Muscle layer of colon (tissue), 2 donors: ENCODE data around the gene NKAIN2.

Experiments used
- H3K27ac ChIP-seq: one replicate; pipeline ENCODE4 v1.7.0; 2013; ENCODE audit warnings: low read depth, mild to moderate bottlenecking, low read length, moderate library complexity
- H3K27me3 ChIP-seq, 2 donors: one replicate each; pipeline ENCODE4 v1.7.0; 2013; ENCODE audit warnings: low read length in 2 of 2, mild to moderate bottlenecking in 2 of 2; ENCODE audit not compliant: insufficient read depth in 2 of 2, control insufficient read depth in 1 of 2
- H3K36me3 ChIP-seq: one replicate; pipeline ENCODE4 v1.7.0; 2013; ENCODE audit warnings: mild to moderate bottlenecking, low read length; ENCODE audit not compliant: insufficient read depth
- H3K4me1 ChIP-seq: one replicate; pipeline ENCODE4 v1.7.0; 2013; ENCODE audit warnings: mild to moderate bottlenecking, low read length; ENCODE audit not compliant: insufficient read depth
- H3K4me3 ChIP-seq, 2 donors: one replicate each; pipeline ENCODE4 v1.7.0; 2013; ENCODE audit warnings: low read length in 2 of 2, low read depth in 1 of 2, mild to moderate bottlenecking in 1 of 2, moderate library complexity in 1 of 2
- H3K9ac ChIP-seq: one replicate; pipeline ENCODE4 v1.7.0; 2013; ENCODE audit warnings: low read length
- H3K9me3 ChIP-seq: one replicate; pipeline ENCODE4 v1.7.0; 2013; ENCODE audit warnings: mild to moderate bottlenecking, low read length
- donor health status: abdominal sarcoma.
- donor health status: Adenocarcinoma of cecum.

NKAIN2 gene

GRCh38 chr6:123803504-123804013 is at the start of gene NKAIN2:
TSS of gene NKAIN2 (plus strand) at chr6:123803865.
- no peaks in the 10 kb centered on the region for H3K9me3 ChIP-seq
- H3K4me3 ChIP-seq: peak within 1 kb of the TSS; percentile 54 to 64
- H3K4me1 ChIP-seq: peaks cover 8% of the 10 kb centered on the region
- H3K9ac ChIP-seq: no peak within 1 kb of the TSS
- no peak within 1 kb of the TSS for H3K27ac ChIP-seq
- no peaks in the 10 kb centered on the region for H3K36me3 ChIP-seq
- peaks cover 0 to 11% of the 10 kb centered on the region in 2 donors for H3K27me3 ChIP-seq

GRCh38 chr6:123759472-123759871 is 44.2 kb upstream of the NKAIN2 start:
- Histone ChIP-seq H3K9me3 (no peaks in the 10 kb centered on the region), H3K4me1 (no peaks in the 10 kb centered on the region), H3K4me3 (no peak overlapping the region), H3K27ac (no peak overlapping the region), H3K27me3 (no peaks in the 10 kb centered on the region), H3K9ac (no peak overlapping the region), H3K36me3 (no peaks in the 10 kb centered on the region)

- Histone ChIP-seq H3K4me3 (no peak overlapping the region), H3K27me3 (no peaks in the 10 kb centered on the region), H3K9me3 (no peaks in the 10 kb centered on the region), H3K27ac (no peak overlapping the region), H3K36me3 (no peaks in the 10 kb centered on the region), H3K4me1 (no peaks in the 10 kb centered on the region), H3K9ac (no peak overlapping the region)
Observed at GRCh38 chr6:123763904-123764303, 39.8 kb upstream of the NKAIN2 start.

GRCh38 chr6:123764722-123765121 is 38.9 kb upstream of the NKAIN2 start:
- H3K36me3 ChIP-seq: no peaks in the 10 kb centered on the region
- H3K27me3 ChIP-seq: no peaks in the 10 kb centered on the region
- no peak overlapping the region for H3K27ac ChIP-seq
- no peak overlapping the region for H3K4me3 ChIP-seq
- no peak overlapping the region for H3K9ac ChIP-seq
- no peaks in the 10 kb centered on the region for H3K4me1 ChIP-seq
- H3K9me3 ChIP-seq: no peaks in the 10 kb centered on the region

- Histone ChIP-seq H3K4me1 (no peaks in the 10 kb centered on the region), H3K4me3 (no peak overlapping the region), H3K27ac (no peak overlapping the region), H3K27me3 (no peaks in the 10 kb centered on the region), H3K9me3 (no peaks in the 10 kb centered on the region), H3K9ac (no peak overlapping the region), H3K36me3 (no peaks in the 10 kb centered on the region)
Observed at GRCh38 chr6:123768921-123769320, 34.7 kb upstream of the NKAIN2 start.

GRCh38 chr6:123769431-123769830 is 34.2 kb upstream of the NKAIN2 start:
- no peaks in the 10 kb centered on the region for H3K9me3 ChIP-seq
- H3K27me3 ChIP-seq: no peaks in the 10 kb centered on the region

GRCh38 chr6:123770247-123770949 is 33.3 kb upstream of the NKAIN2 start:
- Histone ChIP-seq H3K27ac (no peak overlapping the region), H3K9ac (no peak overlapping the region), H3K36me3 (no peaks in the 10 kb centered on the region), H3K4me3 (no peak overlapping the region), H3K4me1 (no peaks in the 10 kb centered on the region), H3K27me3 (no peaks in the 10 kb centered on the region), H3K9me3 (no peaks in the 10 kb centered on the region)

More at GRCh38 chr6:123769431-123769830, 34.2 kb upstream of the NKAIN2 start:
- no peak overlapping the region for H3K27ac ChIP-seq
- H3K36me3 ChIP-seq: no peaks in the 10 kb centered on the region
- no peak overlapping the region for H3K4me3 ChIP-seq
- H3K9ac ChIP-seq: no peak overlapping the region
- no peaks in the 10 kb centered on the region for H3K4me1 ChIP-seq

GRCh38 chr6:123771126-123771525 is 32.5 kb upstream of the NKAIN2 start:
- no peak overlapping the region for H3K9ac ChIP-seq
- H3K9me3 ChIP-seq: no peaks in the 10 kb centered on the region
- H3K4me3 ChIP-seq: no peak overlapping the region
- no peaks in the 10 kb centered on the region for H3K4me1 ChIP-seq
- no peaks in the 10 kb centered on the region for H3K36me3 ChIP-seq
- H3K27me3 ChIP-seq: no peaks in the 10 kb centered on the region
- H3K27ac ChIP-seq: no peak overlapping the region

GRCh38 chr6:123777563-123777962 is 26.1 kb upstream of the NKAIN2 start:
- no peaks in the 10 kb centered on the region for H3K9me3 ChIP-seq
- H3K4me3 ChIP-seq: no peak overlapping the region
- no peaks in the 10 kb centered on the region for H3K4me1 ChIP-seq
- no peaks in the 10 kb centered on the region for H3K36me3 ChIP-seq
- H3K9ac ChIP-seq: no peak overlapping the region
- no peaks in the 10 kb centered on the region for H3K27me3 ChIP-seq
- H3K27ac ChIP-seq: no peak overlapping the region

GRCh38 chr6:123780021-123780420 is 23.6 kb upstream of the NKAIN2 start:
- H3K36me3 ChIP-seq: no peaks in the 10 kb centered on the region
- no peak overlapping the region for H3K4me3 ChIP-seq
- no peaks in the 10 kb centered on the region for H3K9me3 ChIP-seq
- no peak overlapping the region for H3K9ac ChIP-seq
- H3K27ac ChIP-seq: no peak overlapping the region
- H3K27me3 ChIP-seq: no peaks in the 10 kb centered on the region
- H3K4me1 ChIP-seq: no peaks in the 10 kb centered on the region

- no peaks in the 10 kb centered on the region for H3K4me1 ChIP-seq
- H3K27me3 ChIP-seq: no peaks in the 10 kb centered on the region
- no peak overlapping the region for H3K27ac ChIP-seq
- no peaks in the 10 kb centered on the region for H3K9me3 ChIP-seq
- H3K36me3 ChIP-seq: no peaks in the 10 kb centered on the region
- H3K9ac ChIP-seq: no peak overlapping the region
- H3K4me3 ChIP-seq: no peak overlapping the region
Observed at GRCh38 chr6:123784330-123784729, 19.3 kb upstream of the NKAIN2 start.

GRCh38 chr6:123785039-123785438 is 18.6 kb upstream of the NKAIN2 start:
- Histone ChIP-seq H3K27me3 (no peaks in the 10 kb centered on the region), H3K27ac (no peak overlapping the region), H3K4me3 (no peak overlapping the region), H3K36me3 (no peaks in the 10 kb centered on the region), H3K9me3 (no peaks in the 10 kb centered on the region), H3K4me1 (no peaks in the 10 kb centered on the region), H3K9ac (no peak overlapping the region)
